Esophagus squamous epithelium (tissue), 4 donors: Measurements from ENCODE around the gene MS4A18.

Experiments used
- POLR2A ChIP-seq, 4 donors: fragments of 450-650 bp; IDR thresholded peaks; one replicate each; pipeline ENCODE4 v1.6.1; 2017; ENCODE audit warnings: antibody characterized with exemption in 4 of 4, mild to moderate bottlenecking in 4 of 4, moderate library complexity in 3 of 4
- TF ChIP-seq, protein P1 (sequence below), 6 experiments: fragments of 450-650 bp in 4 of 6; fragments of 200-600 bp in 2 of 6; sonication (generic) in 2 of 6; IDR thresholded peaks; one replicate each; pipeline ENCODE4 v1.5.1; 2016 to 2019; ENCODE audit warnings: antibody characterized with exemption in 6 of 6, mild to moderate bottlenecking in 4 of 6, moderate library complexity in 4 of 6

DNA sequence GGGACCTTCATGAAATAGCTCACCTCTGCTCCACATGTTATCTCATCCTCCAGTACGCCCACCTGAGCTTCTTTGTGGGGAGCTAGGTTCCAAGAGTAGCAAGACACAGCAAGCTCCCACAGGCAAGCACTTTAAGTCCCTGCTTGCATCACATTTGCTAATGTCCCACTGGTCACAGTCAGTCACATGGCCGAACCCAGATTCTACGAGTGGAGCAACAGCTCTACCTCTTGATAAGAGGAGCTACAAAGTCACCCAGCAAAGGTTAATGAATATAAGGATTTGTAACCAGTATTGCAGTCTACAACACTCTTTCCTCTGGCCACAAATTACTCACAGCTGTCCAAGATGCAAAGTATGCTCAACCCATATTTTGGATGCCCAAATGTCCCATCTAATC, 16.9 kb downstream of the MS4A18 start:
- TF ChIP-seq, protein P1, sequence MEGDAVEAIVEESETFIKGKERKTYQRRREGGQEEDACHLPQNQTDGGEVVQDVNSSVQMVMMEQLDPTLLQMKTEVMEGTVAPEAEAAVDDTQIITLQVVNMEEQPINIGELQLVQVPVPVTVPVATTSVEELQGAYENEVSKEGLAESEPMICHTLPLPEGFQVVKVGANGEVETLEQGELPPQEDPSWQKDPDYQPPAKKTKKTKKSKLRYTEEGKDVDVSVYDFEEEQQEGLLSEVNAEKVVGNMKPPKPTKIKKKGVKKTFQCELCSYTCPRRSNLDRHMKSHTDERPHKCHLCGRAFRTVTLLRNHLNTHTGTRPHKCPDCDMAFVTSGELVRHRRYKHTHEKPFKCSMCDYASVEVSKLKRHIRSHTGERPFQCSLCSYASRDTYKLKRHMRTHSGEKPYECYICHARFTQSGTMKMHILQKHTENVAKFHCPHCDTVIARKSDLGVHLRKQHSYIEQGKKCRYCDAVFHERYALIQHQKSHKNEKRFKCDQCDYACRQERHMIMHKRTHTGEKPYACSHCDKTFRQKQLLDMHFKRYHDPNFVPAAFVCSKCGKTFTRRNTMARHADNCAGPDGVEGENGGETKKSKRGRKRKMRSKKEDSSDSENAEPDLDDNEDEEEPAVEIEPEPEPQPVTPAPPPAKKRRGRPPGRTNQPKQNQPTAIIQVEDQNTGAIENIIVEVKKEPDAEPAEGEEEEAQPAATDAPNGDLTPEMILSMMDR (IDR thresholded peaks at IDR 0.05): no peak
- TF ChIP-seq POLR2A (IDR thresholded peaks at IDR 0.05): no peak
